GM12874 (cell line): ENCODE measurements around the gene TRIM58.

ENCODE experiments used
- TF ChIP-seq, protein P1 (sequence below): IDR thresholded peaks from 2 replicates; pipeline ENCODE4 v1.5.1; 2011; ENCODE audit warnings: low read depth, mild to moderate bottlenecking, control low read depth, low read length, moderate library complexity; ENCODE audit not compliant: insufficient read depth

The TRIM58 gene

DNA sequence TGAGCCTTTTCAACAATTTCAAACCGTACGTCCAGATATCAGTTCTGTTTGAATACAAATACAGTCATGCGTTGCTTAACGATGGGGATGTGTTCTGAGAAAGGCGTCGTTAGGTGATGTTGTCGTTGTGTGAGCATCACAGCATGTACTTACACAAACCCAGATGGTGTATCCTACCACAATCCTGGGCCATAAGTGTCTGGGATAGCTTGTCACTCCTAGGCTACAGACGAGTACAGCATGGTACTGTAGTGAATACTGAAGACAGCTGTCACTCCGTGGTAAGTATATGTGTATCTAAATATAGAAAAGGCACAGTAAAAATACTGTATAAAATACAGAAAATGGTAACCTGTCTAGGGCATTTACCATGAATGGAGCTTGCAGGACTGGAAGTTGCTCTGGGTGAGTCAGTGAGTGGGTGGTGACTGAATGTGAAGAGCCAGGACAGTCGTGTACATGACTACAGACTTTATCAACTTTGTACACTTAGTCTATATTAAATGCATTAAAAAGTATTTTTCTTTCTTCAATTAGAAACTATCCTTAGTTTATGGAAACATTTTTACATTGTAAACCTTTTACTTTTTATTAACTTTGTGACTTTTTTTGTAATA, 27.9 kb downstream of the TRIM58 start:
- TF ChIP-seq, protein P1, sequence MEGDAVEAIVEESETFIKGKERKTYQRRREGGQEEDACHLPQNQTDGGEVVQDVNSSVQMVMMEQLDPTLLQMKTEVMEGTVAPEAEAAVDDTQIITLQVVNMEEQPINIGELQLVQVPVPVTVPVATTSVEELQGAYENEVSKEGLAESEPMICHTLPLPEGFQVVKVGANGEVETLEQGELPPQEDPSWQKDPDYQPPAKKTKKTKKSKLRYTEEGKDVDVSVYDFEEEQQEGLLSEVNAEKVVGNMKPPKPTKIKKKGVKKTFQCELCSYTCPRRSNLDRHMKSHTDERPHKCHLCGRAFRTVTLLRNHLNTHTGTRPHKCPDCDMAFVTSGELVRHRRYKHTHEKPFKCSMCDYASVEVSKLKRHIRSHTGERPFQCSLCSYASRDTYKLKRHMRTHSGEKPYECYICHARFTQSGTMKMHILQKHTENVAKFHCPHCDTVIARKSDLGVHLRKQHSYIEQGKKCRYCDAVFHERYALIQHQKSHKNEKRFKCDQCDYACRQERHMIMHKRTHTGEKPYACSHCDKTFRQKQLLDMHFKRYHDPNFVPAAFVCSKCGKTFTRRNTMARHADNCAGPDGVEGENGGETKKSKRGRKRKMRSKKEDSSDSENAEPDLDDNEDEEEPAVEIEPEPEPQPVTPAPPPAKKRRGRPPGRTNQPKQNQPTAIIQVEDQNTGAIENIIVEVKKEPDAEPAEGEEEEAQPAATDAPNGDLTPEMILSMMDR = no peak

DNA sequence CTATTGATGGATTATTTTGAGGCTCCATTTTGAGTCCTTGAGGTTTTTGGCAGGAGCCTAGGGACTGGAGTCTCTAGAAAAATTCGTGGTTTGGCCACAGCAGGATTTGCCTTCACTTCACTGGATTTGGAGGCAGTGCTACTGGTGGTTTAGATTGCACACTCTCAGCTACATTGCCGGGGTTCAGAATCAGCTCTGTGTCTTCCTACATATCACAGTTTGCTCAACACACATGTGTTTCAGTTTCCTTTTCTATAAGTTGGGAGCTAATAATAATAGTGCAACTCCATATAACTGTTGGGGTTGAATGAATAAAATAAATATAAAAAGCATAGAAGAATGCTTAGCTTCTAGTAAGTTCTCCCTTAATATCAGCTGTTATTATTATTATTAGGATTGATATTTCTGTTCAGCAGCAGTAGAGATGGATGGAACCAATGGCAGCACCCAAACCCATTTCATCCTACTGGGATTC, 38.2 kb downstream of the TRIM58 start, which contains the start of gene OR2W3:
OR2W3 (plus strand) TSS at position 425 of the 475 bp plus-strand sequence; CDS start at position 425, 0 bp downstream.
- TF ChIP-seq, protein P1 = no peak

DNA sequence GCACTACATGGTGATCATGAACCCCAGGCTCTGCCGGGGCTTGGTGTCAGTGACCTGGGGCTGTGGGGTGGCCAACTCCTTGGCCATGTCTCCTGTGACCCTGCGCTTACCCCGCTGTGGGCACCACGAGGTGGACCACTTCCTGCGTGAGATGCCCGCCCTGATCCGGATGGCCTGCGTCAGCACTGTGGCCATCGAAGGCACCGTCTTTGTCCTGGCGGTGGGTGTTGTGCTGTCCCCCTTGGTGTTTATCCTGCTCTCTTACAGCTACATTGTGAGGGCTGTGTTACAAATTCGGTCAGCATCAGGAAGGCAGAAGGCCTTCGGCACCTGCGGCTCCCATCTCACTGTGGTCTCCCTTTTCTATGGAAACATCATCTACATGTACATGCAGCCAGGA, 39.0 kb downstream of the TRIM58 start:
- TF ChIP-seq, protein P1 = no peak

DNA sequence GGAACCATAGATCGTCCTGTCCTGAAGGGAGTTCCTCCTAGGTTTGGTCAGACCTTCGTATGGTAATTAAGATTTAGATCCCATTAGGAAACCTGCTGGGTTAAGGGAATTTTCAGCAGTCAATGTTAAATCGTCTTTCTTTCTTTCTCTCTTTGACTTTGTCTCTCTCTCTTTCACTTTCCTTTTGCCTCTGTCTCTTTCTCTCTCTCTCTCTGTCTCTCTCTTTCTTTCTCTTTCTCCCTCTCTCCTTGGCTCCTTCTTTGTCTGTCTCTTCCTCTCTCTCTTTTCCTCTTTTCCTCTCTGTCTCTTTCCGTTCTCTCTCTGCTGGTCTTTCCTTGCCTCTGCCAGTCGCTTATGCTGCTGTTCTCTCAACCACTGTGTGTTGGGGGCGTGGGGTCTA, 47.1 kb downstream of the TRIM58 start:
- TF ChIP-seq, protein P1 = no peak

DNA sequence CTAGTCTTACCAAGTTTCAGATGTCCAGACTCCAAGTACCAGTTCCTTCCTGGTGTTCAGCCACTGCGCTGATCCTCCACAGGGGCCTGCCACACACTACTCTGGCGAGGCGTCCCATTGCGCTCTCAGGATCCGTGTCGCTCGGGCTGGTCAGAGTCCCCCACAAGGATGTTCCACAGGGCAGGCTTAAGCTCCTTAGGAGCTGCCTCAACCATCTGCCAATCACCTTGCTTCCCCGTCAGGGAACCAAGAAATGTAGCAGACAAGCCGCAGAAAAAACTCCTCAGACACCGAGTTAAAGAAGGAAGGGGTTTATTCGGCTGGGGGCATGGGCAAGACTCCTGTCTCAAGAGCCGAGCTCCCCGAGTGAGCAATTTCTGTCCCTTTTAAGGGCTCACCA, 48.2 kb downstream of the TRIM58 start:
- TF ChIP-seq, protein P1 = no peak

DNA sequence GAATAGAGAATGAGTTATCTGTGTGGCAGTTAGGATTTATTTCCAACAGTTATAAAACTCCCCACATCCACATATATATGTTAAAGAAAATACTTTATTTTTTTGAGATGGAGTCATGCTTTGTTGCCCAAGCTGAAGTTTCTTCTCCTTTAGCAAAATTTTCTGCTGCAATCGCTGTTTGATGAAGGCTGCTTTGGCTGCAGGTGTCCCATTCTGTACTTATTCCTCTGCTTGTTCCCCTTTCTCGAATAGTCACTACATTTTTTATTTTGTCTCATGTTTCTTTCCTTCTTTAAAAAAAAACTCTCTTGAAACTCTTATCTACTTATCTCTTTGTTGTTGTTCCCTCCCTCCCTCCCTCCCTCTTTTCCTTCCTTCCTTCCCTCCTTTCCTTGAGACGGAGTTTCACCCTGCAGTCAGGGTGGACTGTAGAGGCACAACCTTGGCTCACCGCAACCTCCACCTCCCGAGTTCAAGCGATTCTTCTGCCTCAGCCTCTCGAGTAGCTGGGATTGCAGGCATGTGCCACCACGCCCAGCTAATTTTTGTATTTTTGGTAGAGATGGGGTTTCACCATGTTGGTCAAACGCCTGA, 49.0 kb downstream of the TRIM58 start:
- TF ChIP-seq, protein P1 = no peak

DNA sequence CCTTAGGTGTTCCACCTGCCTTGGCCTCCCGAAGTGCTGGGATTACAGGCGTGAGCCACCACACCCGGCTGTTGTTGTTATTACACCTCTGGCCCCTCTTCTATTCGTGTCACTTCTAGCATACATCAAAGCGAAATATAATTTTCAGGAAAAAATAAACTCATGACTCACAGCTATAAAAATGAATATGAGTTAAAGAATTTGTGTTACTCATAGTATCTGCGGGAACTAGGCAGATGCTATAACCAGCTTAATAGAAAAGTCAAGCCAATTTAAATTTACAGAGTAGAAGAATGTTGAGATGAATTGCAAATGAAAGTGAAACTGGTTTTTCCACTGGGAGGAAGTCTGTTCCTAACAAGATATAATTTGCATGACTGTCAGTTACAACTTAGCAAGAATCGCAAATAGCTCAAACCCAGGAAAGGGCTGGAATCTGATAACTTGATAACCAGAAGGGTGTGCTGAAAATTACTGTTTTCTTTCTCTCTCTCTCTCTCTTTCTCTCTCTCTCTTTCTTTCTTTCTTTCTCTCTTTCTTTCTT, 49.6 kb downstream of the TRIM58 start:
- TF ChIP-seq, protein P1 = no peak
